Keratinocyte (primary cell): ENCODE data around the gene HLA-DMB.

Experiments used
- EZH2 ChIP-seq: IDR thresholded peaks from one replicate; pipeline ENCODE4 v1.6.1; 2012; ENCODE audit warnings: inconsistent platforms, mild to moderate bottlenecking, low read length, moderate library complexity
- TF ChIP-seq, protein P1 (sequence below), 3 experiments: IDR thresholded peaks in 1 of 3; conservative IDR thresholded peaks in 1 of 3; optimal IDR thresholded peaks in 1 of 3; 2 replicates in 2 of 3; 3 replicates in 1 of 3; pipeline versions ENCODE3 to v1.5.1; 2011; ENCODE audit warnings: low read length in 3 of 3, mild to moderate bottlenecking in 3 of 3, moderate library complexity in 2 of 3, control low read depth in 1 of 3, inconsistent platforms in 1 of 3; ENCODE audit not compliant: insufficient read depth in 2 of 3; ENCODE audit errors: extremely low read depth in 1 of 3

DNA sequence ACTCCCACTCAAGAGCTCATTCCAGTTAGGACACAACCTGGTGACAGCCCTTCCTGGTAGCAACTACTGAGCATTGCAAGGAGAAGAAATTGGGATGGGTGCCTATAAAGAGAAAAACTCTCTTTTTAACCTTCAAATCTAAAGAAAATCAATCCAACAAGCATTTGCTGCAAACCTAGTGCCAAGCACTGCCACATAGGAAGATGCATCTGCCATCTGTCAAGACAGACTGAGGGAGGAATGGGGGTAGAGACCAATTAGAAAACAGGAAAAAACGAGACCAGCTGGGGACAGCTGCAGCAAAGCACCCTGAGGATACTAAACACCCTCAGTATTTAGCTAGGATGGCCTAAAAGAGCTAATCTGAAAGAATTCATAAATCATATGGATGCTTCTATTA is 27.9 kb downstream of the HLA-DMB start:
- no peak for TF ChIP-seq EZH2
- TF ChIP-seq, protein P1, sequence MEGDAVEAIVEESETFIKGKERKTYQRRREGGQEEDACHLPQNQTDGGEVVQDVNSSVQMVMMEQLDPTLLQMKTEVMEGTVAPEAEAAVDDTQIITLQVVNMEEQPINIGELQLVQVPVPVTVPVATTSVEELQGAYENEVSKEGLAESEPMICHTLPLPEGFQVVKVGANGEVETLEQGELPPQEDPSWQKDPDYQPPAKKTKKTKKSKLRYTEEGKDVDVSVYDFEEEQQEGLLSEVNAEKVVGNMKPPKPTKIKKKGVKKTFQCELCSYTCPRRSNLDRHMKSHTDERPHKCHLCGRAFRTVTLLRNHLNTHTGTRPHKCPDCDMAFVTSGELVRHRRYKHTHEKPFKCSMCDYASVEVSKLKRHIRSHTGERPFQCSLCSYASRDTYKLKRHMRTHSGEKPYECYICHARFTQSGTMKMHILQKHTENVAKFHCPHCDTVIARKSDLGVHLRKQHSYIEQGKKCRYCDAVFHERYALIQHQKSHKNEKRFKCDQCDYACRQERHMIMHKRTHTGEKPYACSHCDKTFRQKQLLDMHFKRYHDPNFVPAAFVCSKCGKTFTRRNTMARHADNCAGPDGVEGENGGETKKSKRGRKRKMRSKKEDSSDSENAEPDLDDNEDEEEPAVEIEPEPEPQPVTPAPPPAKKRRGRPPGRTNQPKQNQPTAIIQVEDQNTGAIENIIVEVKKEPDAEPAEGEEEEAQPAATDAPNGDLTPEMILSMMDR (optimal IDR thresholded peaks at IDR 0.05 in 1 of 3, IDR thresholded peaks at IDR 0.05 in 1 of 3, conservative IDR thresholded peaks at IDR 0.05 in 1 of 3; ENCODE audit: extremely low read depth in 1 of 3, insufficient read depth in 2 of 3, low read length in 3 of 3), result no peak
